Mesothelial cell of epicardium (in vitro differentiated cells): ENCODE measurements around the gene EPB41L4A. TPM values are rescaled to one million over a fixed set of nuclear protein-coding genes. Genes with fewer than 3 reads are reported as not detected.
A peak's percentile ranks its signal among the peaks of the same experiment; 100 is the strongest.
"Not testable (repeated sequence)": the region's sequence is repeated elsewhere in the genome, so short reads cannot be mapped to it uniquely, and the experiment has no call there.

Experiments
- DNase-seq, 2 experiments: peaks; one replicate each; pipeline ENCODE4 v3.0.0; 2021; ENCODE audit warnings: low spot score in 2 of 2; ENCODE audit not compliant: unreplicated experiment in 2 of 2
- H3K27ac Mint-ChIP-seq: 2 replicates; pipeline ENCODE4 v1.8.0; 2021; ENCODE audit warnings: mixed read lengths
- H3K27me3 Mint-ChIP-seq: 2 replicates; pipeline ENCODE4 v1.8.0; 2021; ENCODE audit warnings: low read depth, mixed read lengths
- H3K36me3 Mint-ChIP-seq: 2 replicates; pipeline ENCODE4 v1.8.0; 2021; ENCODE audit warnings: mixed read lengths
- H3K4me1 Mint-ChIP-seq: 2 replicates; pipeline ENCODE4 v1.8.0; 2021; ENCODE audit warnings: mixed read lengths
- H3K4me3 Mint-ChIP-seq: 2 replicates; pipeline ENCODE4 v1.8.0; 2021; ENCODE audit warnings: mild to moderate bottlenecking, moderate library complexity, mixed read lengths
- H3K9me3 Mint-ChIP-seq: 2 replicates; pipeline ENCODE4 v1.8.0; 2021; ENCODE audit warnings: mixed read lengths
- CTCF ChIP-seq: fragments of 200-600 bp; sonication (generic); IDR thresholded peaks from one replicate; pipeline ENCODE4 v1.5.0; 2021; ENCODE audit warnings: antibody characterized with exemption; ENCODE audit not compliant: unreplicated experiment
- total RNA-seq: library from RNA; stranded (reverse); gene quantifications from 3 replicates; pipeline ENCODE4 v1.2.1, GENCODE V29; 2021

Gene EPB41L4A
- total RNA-seq, 1 donor from 2014 or later, result 39.3 TPM

- TF ChIP-seq CTCF, result no peak
- H3K27ac Mint-ChIP-seq, result peak overlapping the region; percentile 55
- H3K4me1 Mint-ChIP-seq, result peaks cover 44% of the 10 kb centered on the region
- H3K27me3 Mint-ChIP-seq, result no peaks in the 10 kb centered on the region
- H3K36me3 Mint-ChIP-seq, result peaks cover 17% of the 10 kb centered on the region
- no peaks in the 10 kb centered on the region for H3K9me3 Mint-ChIP-seq
- DNase-seq, result no peak
- H3K4me3 Mint-ChIP-seq, result no peak overlapping the region
Observed at GRCh38 chr5:112407666-112408065, 11.4 kb downstream of the EPB41L4A start.

DNA sequence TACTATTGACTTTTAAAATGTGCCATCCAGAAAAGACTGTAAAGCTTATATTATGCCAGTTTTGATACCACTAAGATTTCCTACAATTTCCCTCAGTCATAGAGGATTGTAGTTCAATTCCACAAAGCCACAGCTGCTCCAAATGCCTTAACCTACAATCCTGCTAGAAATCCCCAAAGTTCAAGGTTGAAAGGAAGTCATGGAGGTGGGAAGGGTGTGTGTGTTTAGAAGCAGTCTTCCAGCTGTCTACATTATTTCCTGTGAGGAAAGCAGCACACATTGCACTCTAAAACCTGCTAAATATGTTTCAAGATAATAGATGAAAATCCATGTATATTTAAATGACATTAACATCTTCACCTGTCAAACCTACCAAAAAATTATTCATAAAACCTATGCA, 11.8 kb downstream of the EPB41L4A start:
- Mint-ChIP-seq H3K27me3 (no peaks in the 10 kb centered on the region), H3K36me3 (peaks cover 17% of the 10 kb centered on the region), H3K4me1 (peaks cover 44% of the 10 kb centered on the region), H3K9me3 (no peaks in the 10 kb centered on the region), H3K27ac (peak overlapping the region; percentile 55), H3K4me3 (no peak overlapping the region)
- no peak for TF ChIP-seq CTCF
- DNase-seq, result no peak

DNA sequence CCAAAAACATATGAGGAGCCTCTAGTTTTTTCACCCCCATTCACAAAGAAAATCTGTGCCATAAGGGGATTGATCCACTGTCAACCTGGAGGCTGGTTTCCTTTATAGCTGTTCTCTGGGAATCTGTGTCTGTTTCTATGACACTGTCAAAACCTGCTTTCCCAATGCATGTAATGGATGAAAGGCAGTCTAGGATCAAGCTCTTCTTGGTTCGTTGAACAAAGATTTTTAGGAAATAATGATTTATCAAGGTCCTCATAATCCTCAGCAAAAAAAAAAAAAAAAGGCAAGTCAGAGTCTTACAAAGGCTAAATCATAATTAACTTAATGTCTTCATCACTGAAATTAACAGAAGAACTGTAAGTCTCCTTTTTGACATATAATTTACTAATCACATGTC, 16.0 kb downstream of the EPB41L4A start:
- Mint-ChIP-seq H3K36me3 (peaks cover 22% of the 10 kb centered on the region), H3K27ac (no peak overlapping the region), H3K27me3 (no peaks in the 10 kb centered on the region), H3K4me1 (peaks cover 44% of the 10 kb centered on the region), H3K9me3 (no peaks in the 10 kb centered on the region), H3K4me3 (no peak overlapping the region)
- TF ChIP-seq CTCF, result no peak
- DNase-seq, result no peak

- Mint-ChIP-seq H3K4me1 (peaks cover 33% of the 10 kb centered on the region), H3K9me3 (no peaks in the 10 kb centered on the region), H3K27ac (no peak overlapping the region), H3K36me3 (peaks cover 23% of the 10 kb centered on the region), H3K27me3 (no peaks in the 10 kb centered on the region), H3K4me3 (no peak overlapping the region)
- TF ChIP-seq CTCF, result no peak
- no peak for DNase-seq
Observed at GRCh38 chr5:112401924-112402323, 17.2 kb downstream of the EPB41L4A start.

DNA sequence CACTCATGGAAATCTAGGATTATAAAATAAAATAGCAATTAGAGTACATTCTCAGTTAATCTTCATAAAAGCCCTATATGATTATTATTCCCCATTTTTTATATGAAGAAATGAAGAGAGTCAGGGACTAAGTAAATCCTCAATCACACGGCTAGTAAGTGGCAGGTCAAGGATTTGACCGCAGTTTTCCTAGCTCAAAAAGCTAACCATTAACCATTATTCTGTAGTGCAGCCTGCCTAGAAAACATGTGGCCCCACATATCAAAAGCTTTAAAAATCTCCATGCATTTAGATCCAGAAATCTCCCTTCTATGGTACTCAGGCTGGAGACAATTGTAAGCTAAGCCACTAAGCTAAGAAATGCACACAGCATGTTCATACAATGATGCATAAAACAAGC, 21.4 kb downstream of the EPB41L4A start:
- no peak for TF ChIP-seq CTCF
- Mint-ChIP-seq H3K4me3 (no peak overlapping the region), H3K36me3 (peaks cover 42% of the 10 kb centered on the region), H3K27ac (no peak overlapping the region), H3K27me3 (no peaks in the 10 kb centered on the region), H3K9me3 (peaks cover 10% of the 10 kb centered on the region), H3K4me1 (peaks cover 6% of the 10 kb centered on the region)
- no peak for DNase-seq

GRCh38 chr5:112396430-112396829, 22.6 kb downstream of the EPB41L4A start:
- DNase-seq, result no peak
- Mint-ChIP-seq H3K36me3 (peaks cover 39% of the 10 kb centered on the region), H3K4me1 (peaks cover 2% of the 10 kb centered on the region), H3K27me3 (no peaks in the 10 kb centered on the region), H3K4me3 (no peak overlapping the region), H3K9me3 (peaks cover 12% of the 10 kb centered on the region), H3K27ac (no peak overlapping the region)
- TF ChIP-seq CTCF, result no peak

DNA sequence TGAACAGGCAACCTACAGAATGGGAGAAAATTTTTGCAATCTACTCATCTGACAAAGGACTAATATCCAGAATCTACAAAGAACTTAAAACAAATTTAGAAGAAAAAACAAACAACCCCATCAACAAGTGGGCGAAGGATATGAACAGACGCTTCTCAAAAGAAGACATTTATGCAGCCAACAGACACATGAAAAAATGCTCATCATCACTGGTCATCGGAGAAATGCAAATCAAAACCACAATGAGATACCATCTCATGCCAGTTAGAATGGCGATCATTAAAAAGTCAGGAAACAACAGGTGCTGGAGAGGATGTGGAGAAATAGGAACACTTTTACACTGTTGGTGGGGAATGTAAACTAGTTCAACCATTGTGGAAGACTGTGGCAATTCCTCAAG, 23.8 kb downstream of the EPB41L4A start:
- not testable (repeated sequence) for H3K4me3 Mint-ChIP-seq, DNase-seq, H3K27me3 Mint-ChIP-seq, H3K27ac Mint-ChIP-seq, H3K4me1 Mint-ChIP-seq
- Mint-ChIP-seq H3K36me3 (peaks cover 39% of the 10 kb centered on the region), H3K9me3 (peaks cover 12% of the 10 kb centered on the region)
